ENCODE data around the gene PKN1.

- TF ChIP-seq EZH2phosphoT487 (IDR thresholded peaks at IDR 0.05; ENCODE audit: unreplicated experiment) (no peak), CTCF (conservative IDR thresholded peaks at IDR 0.05; ENCODE audit: low read depth in 2 of 2) (no peak), POLR2AphosphoS5 (IDR thresholded peaks at IDR 0.05; ENCODE audit: low read depth) (no peak), REST (IDR thresholded peaks at IDR 0.05; ENCODE audit: unreplicated experiment) (no peak), EZH2 (IDR thresholded peaks at IDR 0.05; ENCODE audit: low read depth, unreplicated experiment) (no peak), ETS1 (IDR thresholded peaks at IDR 0.05) (no peak), NANOG (IDR thresholded peaks at IDR 0.05; ENCODE audit: borderline replicate concordance) (no peak), ZNF331 (CRISPR knock-in tag; IDR thresholded peaks at IDR 0.05; ENCODE audit: low read depth) (no peak), CREB1 (CRISPR knock-in tag; IDR thresholded peaks at IDR 0.05; ENCODE audit: low read depth) (no peak), ZNF114 (CRISPR knock-in tag; IDR thresholded peaks at IDR 0.05) (no peak), JUNB (IDR thresholded peaks at IDR 0.05; ENCODE audit: unreplicated experiment) (no peak), ZNF462 (CRISPR knock-in tag; IDR thresholded peaks at IDR 0.05) (no peak)
Measured at GRCh38 chr19:14480700-14481079, 47.6 kb downstream of the PKN1 start.
